HG02885 (cell line): Measurements from ENCODE around the gene NES.
"Not testable (repeated sequence)": the region's sequence is repeated elsewhere in the genome, so short reads cannot be mapped to it uniquely, and the experiment has no call there.

Experiments used
- ATAC-seq: cut with Tn5 transposase; IDR thresholded peaks from one replicate; pipeline ENCODE4 v1.9.1; 2021; ENCODE audit warnings: mild to moderate bottlenecking; ENCODE audit not compliant: unreplicated experiment, poor library complexity

Gene NES

DNA sequence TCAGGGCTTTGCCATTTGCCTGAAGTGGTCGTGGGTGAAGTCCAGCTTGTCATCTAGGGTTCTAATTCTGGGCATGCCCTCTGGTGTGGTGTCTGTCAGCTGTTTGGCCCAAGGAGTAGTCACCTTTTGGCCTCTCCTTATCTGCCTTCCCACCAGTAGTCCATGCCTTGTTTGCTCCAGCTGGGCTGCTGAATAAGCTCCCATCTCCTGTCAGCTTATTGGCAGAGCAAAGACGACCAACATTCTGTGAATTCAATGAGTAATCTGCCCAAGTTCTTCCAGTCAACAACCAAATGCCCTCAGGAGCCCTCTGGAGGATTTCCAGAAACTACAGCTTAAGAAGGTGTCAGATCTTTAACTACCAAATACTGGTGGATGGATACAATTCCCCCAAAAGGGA lies 28.3 kb downstream of the NES start:
- no peak for ATAC-seq

- no peak for ATAC-seq
Observed at GRCh38 chr1:156648496-156648895, 28.7 kb downstream of the NES start.

GRCh38 chr1:156647351-156647750 lies 29.9 kb downstream of the NES start:
- no peak for ATAC-seq

- no peak for ATAC-seq
Observed at GRCh38 chr1:156646738-156647211, 30.4 kb downstream of the NES start.

GRCh38 chr1:156645666-156646065 lies 31.5 kb downstream of the NES start:
- ATAC-seq: no peak

GRCh38 chr1:156645056-156645455 lies 32.2 kb downstream of the NES start:
- no peak for ATAC-seq

DNA sequence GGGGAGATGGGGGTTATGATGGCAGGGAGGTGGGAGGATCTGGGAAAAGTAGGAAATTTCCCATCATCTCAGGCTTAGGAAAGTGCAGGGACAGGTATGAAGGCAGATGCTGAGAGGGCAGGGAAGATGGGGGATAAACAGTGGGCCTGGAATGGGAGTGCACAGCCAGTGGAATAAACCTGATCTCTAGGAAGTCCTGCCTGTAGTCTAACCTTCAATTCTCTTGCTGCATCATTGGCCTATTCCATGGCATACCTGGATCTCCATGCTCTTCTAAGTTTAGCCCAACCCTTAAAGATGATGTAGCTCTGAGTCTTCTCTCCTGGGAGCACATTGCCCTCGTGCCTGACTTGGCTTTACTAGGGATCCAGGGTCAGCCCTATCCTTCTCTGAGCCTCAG lies 32.6 kb downstream of the NES start:
- ATAC-seq: no peak

- ATAC-seq: no peak
Observed at GRCh38 chr1:156644146-156644545, 33.1 kb downstream of the NES start.

- ATAC-seq: peak; percentile 56
Observed at GRCh38 chr1:156643778-156644092, 33.5 kb downstream of the NES start.

DNA sequence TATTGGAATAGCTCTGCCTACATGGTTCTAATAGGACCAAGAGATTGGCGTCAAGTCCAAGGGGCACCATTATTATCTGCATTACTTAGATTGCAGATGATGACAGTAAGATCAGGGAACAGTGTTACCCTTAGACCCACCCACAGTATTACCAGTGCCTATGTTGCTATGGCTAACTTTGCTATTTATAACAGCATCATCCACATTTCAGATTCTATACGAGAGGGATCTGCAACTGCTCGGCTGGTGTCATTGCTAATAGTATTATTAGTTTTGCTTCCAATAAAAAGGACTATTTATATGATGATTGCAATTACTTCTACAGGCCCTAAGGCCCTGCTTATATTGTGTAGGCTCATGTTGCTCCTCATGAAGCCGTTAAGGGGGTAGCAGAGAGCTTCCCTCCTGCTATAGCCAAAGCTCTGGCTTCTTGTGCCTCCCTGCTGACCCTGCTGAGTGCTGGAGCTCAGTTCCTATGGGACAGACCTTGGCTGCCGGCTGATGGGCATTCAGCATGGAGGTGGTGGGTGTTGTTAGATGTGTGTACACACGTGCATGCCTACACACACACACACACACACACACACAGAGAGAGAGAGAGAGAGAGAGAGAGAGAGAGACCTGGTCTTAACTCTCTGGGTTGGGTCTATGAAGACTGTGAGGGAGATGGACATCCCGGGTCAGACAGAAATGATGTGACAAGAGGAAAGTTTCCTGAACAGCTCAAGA lies 34.0 kb downstream of the NES start:
- ATAC-seq: no peak

DNA sequence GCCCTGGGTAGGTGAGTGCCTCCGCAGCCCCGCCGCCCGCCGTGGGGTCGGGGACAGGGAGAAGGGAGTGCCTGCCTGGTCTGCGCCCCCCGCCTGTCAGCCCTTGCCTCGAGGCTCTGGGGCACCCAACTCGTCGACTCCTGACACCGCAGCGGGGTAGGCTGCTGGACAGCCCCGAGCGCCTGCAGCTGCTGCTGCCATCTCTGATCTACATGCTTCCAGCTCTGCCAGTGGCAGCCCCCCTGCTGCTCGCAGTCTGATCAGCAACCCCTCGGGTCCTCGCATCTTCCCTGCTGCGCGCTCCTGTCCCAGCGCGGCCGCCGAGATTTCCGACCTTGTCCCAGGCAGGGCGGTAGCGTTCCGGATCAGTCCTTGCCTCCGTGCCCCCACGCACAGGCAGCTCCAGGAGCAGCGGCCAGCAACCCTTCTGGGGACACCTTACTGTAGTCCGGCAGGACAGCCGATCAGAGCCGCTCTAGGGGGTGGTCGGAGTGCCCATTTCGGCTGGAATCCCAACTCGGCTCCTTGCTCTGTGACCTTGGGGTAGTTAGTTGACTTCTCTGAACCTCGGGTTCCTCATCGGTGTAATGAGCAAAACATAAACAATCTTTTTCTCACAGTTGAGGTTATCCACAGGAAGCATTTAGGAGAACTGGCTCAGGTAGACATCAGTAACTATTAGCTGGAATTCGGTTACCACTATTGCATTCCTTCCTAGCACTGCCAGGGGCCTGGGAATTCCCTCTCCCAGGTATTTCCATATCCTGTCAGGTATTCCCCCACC lies 34.8 kb downstream of the NES start:
- no peak for ATAC-seq

GRCh38 chr1:156641761-156642264 lies 35.4 kb downstream of the NES start, which contains the start of gene BCAN:
Gene BCAN, plus strand, starts transcription at chr1:156642117. Its CDS starts 3,938 bp downstream, at chr1:156646055.
- ATAC-seq: no peak

GRCh38 chr1:156640842-156641706 lies 36.1 kb downstream of the NES start:
- ATAC-seq: no peak

GRCh38 chr1:156639601-156640101 lies 37.6 kb downstream of the NES start:
- no peak for ATAC-seq

- no peak for ATAC-seq
Observed at GRCh38 chr1:156638189-156638985, 38.8 kb downstream of the NES start.

DNA sequence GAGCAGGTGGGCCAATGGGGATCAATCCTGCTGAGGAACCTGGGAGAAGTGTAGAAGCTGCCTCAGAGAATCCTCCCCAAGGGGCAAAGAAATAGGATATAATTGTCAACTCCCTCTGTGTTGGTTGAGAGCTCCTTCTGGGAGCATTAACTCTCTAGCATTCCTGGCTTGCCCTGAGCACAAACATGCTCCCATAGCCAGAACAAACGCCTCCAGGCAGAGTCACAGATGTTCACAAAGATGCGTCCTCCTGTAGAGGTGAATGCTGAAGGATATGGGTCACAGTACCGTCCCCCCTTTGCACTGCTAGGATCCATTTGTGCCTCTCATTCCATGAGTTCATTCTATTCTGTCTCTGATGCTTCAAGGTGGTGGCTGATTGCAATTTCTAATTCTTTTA lies 44.9 kb downstream of the NES start:
- no peak for ATAC-seq

- not testable (repeated sequence) for ATAC-seq
Observed at GRCh38 chr1:156631152-156631551, 46.1 kb downstream of the NES start.

DNA sequence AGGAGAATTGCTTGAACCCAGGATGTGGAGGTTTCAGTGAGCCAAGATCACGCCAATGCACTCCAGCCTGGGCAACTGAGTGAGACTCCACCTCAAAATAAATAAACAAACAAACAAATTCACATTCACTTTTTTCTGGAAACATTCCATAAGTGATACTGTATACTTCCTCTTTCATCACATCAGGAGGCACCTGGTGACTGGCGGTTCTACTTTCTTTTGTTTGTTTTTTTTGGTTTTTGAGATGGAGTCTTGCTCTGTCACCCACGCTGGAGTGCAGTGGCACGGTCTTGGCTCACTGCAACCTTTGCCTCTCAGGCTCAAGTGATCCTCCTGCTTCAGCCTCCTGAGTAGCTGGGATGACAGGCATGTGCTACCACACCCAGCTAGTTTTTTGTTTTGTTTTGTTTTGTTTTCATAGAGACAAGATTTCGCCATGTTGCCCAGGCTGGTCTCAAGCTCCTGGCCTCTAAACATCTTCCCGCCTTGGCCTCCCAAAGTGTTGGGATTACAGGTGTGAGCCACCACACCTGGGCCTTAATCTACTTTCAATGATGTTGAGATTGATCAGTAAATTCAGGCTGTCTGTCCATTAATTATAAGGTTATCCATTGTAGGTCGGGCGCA lies 47.3 kb downstream of the NES start:
- no peak for ATAC-seq

DNA sequence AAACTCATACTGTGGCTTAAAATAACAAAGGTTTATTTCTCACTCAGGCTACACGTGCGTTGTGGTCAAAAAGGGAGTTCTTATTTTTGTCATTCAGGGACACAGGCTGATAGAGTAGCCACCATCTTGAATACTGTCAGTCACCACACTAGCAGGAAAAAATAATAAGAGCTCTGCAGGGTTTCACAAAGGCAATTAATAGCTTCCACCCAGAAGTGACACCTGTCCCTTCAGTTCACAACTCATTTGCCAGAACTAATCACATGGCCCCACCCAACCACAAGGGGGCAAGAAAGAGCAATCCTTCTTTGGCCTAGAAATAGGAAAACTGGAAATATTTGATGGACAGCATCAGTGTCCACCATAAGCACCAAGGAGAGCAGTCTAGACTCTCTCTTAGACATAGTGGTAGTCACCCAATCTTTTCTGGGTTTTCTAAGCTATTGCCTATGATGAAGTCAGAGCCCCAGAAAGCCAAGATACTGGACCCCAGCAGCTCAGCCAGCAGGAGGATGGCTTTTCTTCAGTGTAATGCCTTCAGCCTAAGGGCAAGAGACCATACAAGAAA lies 49.8 kb downstream of the NES start:
- peak; percentile 38 for ATAC-seq
